ENCODE measurements around the gene NEURL1B.

DNA sequence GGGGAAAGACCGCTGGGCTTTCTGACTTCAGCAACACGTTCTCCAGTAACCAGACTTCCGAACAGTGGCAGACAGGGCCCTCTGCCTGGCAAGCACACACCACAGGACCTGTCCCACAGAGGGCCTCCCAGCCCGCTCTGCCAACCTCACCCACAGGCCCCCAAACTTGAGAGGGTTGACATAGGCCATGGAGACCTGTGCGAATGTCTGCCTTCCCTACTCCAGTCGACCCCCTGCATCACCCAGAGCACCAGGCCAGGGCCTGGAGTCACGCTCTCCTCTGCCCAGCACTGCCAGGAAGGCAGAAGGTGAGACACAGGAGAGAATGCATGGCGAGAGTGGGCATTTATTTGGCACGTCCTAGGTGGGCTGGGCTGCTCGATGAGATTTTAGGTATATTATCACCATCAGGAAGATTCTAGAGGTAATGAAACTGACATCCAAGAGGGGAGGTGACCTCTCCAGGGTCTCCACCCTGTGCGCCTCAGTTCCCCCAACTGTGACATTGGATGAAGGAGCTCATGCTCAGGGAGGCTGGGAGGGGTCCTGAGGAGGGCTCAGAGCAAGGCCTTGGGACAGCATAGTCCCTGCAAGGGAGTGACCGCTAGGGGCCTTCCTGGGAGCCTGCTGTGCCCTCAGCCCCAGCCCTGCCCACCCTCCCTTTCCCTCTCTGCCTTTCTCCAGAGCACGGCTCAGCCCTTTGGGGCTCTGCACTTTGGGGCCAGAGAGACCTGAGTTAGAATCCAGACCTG lies 75.0 kb downstream of the NEURL1B start:
- TF ChIP-seq, protein P1, sequence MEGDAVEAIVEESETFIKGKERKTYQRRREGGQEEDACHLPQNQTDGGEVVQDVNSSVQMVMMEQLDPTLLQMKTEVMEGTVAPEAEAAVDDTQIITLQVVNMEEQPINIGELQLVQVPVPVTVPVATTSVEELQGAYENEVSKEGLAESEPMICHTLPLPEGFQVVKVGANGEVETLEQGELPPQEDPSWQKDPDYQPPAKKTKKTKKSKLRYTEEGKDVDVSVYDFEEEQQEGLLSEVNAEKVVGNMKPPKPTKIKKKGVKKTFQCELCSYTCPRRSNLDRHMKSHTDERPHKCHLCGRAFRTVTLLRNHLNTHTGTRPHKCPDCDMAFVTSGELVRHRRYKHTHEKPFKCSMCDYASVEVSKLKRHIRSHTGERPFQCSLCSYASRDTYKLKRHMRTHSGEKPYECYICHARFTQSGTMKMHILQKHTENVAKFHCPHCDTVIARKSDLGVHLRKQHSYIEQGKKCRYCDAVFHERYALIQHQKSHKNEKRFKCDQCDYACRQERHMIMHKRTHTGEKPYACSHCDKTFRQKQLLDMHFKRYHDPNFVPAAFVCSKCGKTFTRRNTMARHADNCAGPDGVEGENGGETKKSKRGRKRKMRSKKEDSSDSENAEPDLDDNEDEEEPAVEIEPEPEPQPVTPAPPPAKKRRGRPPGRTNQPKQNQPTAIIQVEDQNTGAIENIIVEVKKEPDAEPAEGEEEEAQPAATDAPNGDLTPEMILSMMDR (IDR thresholded peaks at IDR 0.05) = no peak
- no peak for TF ChIP-seq POLR2A (IDR thresholded peaks at IDR 0.05)

Data from heart left ventricle (tissue), 13 donors.